HG03520 (cell line): ENCODE results near the gene TM4SF1.
"Not testable (repeated sequence)": the region's sequence is repeated elsewhere in the genome, so short reads cannot be mapped to it uniquely, and the experiment has no call there.

Experiments used
- ATAC-seq: cut with Tn5 transposase; IDR thresholded peaks from one replicate; pipeline ENCODE4 v1.9.1; 2021; ENCODE audit warnings: mild to moderate bottlenecking, moderate library complexity; ENCODE audit not compliant: unreplicated experiment

The TM4SF1 gene

DNA sequence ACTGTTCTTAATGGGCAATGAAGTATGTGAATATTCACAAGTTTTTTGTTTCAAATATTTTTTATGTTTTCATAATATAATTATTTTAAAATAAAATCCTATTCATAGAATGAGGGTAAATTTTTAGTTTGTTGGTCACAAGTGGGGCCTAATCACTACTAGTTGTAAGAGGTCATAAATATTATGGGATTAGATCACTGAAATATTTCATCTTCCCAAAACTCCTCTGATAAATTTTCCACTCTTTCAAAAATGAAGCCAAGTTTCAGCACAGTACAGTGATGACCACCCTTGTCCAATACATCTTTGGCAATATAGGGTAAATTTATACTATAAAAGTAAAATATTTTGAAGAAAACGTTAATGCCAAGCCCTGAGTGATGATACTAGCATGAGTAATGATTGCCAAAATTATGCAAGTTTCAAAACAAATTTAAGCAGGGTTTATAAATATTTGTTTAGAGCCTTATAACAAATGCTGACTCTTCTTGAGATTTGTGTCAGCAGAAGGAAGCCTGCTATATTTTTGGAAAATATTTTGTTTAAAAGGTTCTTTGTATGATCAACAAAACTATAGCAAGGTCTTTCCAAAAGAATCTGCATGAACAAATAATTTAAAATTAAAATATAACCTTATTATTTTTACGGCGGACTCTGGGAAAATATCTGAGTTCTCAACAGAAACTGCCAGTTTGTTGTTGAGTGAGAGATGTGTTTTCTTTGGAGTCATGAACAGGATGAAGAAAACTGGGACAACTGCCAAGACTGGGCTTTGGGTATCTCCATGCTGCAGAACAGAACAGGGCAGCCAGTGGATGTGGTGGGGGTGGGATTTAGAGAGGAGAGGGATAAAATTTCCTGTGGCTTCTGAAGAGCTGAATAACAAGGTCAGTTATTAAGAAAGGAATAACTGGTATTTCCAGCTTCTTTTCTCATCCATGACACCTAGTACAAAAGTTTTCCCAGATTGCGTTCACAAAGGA lies 17.9 kb upstream of the TM4SF1 start:
- no peak for ATAC-seq

DNA sequence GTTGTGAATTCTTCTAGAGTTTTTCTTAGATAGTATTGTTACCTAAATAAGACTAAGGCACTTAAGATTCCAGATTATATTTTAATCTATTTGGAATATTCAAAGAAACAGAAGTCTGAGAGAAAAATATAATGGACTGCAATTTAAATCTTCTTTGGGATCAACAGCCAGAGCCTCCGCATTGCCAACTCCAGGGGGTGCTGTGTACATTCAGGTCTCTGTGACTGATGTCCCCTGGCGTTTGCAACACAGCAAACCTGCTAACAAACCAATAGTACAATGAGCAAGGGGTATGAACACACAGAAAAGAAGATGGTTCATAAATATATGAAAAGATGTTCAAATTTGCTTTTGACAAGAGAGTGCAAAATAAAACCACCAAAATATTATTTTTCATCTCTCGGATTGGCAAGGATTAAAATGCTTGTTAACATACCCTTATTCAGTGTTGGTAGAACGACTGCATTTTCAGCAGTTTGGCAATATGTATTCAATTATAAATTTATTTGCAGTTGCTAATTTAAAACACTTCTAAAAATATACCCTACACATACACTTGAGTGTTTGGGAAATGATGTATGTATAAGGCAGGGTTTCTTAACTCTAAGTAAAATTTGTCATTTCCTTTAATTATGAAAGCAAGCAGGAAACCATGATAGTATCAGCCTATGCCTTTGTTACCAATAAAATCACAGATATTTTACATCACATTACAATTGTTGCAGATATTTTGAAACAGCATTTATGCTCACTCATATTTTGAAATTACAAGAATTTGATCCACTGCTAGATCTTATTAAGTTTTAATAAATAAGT lies 16.1 kb upstream of the TM4SF1 start:
- peak; percentile 86 for ATAC-seq

DNA sequence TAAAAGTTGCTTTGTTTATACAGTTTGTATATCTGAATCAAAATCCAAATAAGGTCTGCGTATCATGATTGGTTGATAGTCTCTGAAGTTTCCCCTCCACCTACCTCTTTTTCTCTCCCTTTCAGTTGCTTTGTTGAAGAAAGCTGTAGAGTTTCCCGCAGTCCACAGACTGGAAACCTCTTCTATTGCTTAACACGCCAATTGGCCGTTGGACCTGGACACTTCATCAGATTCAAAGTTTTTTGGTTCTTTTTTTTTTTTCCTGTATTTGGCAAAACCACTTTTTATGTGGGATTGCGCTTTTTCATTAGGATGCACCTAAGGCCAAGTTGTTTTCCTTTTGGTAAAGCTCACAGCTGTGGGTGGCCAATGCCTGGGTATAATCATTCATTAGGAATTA lies 14.5 kb upstream of the TM4SF1 start:
- no peak for ATAC-seq

DNA sequence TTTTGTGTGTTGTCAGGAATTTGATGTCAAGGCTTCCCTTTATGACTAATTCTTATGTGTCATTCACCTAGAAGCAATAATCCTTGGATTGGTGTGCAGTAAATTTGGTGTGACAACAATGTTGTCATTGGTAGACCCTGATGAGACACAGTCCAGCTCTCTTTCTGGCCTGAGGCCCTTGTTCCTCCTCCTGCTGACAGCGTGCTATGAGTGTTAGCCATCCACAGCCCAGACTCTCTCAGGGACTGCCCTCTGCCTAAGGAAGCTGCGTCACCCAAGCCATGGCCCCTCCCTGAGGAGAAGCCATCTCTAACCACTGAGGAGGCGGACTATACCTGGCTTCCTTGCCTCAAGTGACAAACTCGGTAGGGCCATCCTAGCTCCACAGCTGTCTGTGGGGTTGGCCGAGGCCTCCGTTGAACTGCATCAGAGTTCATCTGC lies 13.3 kb upstream of the TM4SF1 start:
- ATAC-seq, result no peak

DNA sequence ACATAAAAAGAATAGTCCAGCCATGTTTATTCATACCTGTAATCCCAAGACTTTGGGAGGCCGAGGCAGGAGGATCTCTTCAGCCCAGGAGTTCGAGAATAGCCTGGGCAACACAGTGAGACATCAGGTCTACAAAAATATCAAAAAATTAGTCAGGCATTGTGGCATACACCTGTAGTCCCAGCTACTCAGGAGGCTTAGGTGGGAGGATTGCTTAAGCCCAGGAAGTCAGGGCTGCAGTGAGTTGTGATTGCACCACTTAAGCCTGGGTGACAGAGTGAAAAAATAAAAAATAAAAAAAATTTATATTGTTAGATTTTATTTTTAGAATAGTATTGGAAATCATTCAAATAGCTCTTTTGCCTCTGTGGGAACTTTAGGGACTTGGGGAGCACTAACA lies 12.8 kb upstream of the TM4SF1 start:
- ATAC-seq, result no peak

DNA sequence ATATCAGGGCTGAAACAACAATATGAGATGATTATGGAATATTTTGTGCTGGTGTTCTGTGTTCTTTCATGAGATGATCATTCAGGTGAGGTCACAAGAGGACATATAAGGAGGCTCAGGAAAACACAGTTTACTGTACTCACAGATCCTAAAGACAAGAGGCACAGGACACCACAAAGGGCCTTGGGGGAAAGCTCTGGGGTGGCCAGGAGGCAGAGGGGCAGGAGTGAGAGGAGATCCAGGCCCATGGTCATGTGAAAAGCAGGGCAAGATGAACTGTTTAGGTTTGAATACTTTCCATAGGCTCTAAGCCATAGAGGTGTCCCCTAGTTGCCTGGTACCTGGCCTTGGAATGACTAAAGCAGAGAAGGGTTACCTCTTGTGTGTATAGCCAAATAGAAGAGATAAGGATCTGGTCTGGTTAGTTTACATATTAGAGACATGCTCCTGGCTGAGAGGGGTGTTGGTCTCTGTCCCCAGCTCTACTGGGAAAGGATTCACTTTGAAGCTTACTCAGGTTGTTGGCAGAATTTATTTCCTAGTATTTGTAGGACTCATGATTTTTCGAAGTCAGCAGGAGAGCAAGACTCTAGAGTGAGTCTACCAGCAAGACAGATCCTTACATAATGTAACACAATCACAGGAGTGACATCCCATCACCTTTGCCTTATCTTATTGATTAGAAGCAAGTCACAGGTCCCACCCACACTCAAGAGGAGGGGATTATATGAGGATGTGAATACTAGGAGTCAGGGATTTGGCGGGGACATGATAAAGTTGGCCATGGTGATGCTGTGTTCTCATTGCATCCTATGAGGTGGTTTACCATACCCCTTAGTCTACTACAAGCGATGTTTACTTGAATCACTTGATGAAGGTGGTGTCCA lies 11.3 kb upstream of the TM4SF1 start:
- ATAC-seq, result no peak

DNA sequence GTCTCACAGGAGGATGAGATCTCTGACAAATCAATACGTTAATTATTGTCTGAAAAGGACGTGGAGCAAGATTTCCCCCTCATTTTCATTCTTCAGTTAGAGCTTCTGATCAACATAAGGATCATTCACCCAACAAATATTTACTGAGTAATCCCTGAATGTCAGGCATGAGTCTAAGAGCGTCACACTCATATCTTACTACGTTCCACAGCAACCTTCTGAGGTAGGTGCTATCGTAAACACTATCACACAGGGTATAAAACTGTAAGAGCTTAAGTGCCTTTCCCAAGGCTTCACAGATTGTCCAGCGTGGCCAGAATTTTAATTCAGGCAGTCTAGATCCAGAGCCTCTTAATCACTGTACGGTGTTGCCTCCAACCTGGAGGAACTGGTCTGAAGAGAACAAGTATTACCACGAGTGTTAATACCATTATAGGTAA lies 10.6 kb upstream of the TM4SF1 start:
- no peak for ATAC-seq

DNA sequence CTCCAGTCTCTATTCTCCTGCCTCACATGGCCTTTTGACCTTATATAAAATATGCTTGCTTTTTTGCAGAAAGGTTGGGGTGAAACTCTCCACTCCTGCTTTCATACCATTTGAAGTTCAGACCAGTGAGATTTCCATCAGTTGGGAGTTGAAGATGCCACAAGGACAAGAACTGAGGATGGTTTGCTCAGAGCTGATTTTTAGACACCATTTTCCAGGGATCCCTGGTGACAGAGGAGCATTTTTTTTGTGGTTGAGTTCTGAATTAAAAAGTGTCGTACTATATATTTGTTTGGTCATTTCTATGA lies 8.8 kb upstream of the TM4SF1 start:
- no peak for ATAC-seq

DNA sequence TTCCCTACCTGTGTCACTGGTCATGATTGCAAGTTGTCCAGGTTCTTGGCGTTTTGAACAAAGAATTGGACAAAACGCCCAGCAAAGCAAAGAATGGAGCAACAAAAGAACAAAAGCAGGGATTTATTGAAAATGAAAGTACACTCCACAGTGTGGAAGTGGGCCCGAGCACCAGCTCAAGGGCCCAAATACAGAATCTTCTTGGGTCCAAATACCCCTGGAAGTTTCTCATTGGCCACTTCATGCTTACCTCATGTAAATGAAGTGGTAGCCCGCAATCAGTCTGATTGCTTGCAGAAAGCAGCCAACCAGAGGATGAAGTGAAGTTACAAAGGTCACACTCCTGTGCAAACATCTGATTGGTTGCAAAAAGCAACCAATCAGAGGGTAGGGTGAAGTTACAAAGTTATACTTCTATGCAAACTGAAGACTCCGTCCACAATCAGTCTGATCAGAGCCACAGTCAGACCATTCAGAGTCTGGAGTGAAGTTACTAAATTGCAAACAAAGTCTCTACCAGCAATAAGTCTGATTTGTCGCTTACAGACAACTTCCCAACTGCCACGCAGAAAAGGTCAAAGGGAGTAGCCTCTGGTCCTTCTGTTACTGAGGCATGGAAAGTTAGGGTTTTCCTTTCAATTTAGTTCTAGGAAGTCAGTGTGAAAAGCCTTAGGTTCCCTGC lies 8.3 kb upstream of the TM4SF1 start:
- no peak for ATAC-seq

DNA sequence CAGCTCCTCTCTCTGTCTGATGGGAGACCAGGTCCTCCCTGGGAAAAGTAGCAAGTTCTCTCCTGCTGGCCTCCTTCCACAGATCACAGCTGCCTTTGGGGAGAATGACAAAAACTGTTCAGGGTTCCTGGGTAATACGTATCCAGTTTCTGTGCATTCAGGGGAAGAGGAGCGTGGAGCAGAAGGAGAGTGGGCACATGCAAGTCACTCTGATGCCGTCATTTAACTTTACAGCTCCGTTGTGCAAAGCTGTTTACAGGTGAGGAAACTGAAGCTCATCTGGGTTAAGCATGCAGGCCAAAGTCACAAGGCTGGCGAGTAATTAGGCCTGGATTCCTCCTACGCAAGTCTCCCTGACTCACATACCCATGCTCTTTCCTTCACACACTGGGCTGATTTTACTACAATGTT lies 7.5 kb upstream of the TM4SF1 start:
- ATAC-seq, result no peak

DNA sequence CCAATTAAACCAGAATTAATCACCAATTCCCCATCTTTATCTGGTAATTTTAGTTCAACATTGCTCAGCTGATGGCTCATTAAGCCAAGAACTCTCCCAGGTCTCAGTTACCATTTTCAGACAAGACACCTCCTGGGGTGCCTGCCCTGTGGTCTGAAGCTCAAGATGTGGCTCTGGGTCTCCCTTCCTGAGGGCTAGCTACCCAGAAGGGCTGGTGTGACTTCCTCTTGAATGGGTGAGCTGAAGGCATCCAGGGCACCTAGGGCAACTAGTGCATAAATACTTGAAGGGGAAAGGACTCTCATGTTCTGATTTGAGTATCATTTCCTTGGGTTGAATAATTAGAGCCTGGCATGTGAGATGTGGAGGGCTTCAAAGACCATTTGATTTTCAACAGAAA lies 6.7 kb upstream of the TM4SF1 start:
- ATAC-seq, result no peak

DNA sequence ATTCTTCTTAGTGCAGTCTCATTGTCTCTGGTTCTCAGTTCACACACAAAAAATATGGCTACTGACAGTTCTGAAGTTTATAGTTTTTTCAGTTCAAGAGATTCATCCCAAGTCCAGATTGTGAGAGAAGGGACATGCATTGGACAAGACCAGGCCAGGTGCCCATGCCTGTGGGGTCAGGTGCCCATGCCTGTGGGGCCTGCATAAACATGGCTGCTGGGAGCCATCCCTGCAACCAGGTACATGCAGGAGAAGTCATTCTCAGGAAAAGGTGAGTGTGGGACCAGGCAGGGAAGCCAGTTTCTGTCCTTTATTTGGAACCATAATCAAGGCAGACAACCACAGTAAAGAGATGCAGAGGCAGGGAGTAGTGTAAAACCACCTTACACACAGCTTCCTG lies 6.3 kb upstream of the TM4SF1 start:
- ATAC-seq, result no peak

DNA sequence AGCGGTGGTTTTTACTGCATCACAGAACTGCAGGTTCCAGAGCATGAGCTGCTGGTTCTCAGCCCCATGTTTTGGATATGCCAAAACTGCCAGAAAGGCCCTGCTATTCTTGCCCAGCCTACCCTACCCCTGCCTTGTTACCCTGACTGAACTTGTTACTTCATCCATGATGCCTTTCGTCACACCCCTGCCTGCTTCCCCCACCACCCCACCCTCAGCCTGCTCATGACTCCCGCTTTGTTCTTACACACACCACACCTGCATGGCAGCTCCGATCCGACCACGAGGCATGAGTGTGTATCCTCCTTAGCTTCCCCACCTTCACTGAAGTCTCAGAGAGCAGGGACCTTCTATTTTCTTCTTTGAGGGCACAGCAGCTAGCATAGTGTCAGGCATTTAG lies 5.1 kb upstream of the TM4SF1 start:
- no peak for ATAC-seq

DNA sequence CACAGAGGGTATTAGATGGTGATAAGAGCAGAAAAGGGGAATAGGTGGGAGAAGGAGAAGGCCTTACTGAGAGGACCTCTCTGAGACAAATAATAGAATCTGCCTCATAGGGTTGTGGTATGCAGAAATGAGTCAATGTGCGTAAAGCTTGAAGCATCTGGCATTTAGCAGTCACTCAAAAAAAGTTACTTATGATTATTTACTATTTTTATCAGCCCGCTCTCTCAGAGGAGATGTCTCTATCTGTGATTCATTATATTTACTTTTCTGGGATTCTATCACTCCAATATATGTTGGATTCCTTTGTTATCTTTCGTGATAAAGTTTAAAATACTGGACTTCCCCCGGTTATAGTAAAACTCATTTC lies 4.6 kb upstream of the TM4SF1 start:
- peak; percentile 81 for ATAC-seq

DNA sequence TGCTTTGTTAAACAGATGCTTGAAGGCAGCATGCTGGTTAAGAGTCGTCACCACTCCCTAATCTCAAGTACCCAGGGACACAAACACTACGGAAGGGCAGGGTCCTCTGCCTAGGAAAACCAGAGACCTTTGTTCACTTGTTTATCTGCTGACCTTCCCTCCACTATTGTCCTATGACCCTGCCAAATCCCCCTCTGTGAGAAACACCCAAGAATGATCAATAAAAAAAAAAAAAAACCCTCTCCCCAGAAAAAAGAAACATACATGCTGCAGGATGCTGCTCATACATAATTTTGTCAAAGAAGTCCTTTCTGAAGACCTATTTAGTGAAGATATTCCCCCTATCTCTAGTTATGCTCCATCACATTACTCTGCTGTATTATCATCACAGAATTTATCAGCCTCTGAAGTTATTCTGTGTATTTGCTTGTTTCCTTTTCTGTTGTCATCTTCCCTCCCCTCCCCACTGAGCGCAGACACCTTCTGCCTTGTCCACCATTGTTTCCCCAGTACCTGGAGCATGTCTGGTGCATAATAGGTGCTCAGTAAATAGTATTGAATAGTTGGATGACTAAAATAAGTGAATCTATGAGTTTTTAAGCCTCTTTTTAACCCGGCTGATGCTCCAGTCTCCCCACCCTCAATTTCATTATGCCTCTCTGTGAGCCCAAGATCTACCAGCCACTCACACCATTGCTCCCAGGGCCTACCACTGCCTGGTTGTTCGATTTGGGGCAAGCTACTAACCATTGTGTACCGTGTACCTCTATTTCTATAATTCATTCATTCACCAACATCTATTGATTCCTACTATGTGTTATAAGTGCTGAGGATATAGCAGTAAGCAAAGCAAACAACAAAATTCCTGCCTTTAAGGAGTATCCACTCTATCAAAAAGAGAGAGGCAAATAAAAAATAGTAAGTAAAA lies 4.0 kb upstream of the TM4SF1 start:
- peak; percentile 16 for ATAC-seq

DNA sequence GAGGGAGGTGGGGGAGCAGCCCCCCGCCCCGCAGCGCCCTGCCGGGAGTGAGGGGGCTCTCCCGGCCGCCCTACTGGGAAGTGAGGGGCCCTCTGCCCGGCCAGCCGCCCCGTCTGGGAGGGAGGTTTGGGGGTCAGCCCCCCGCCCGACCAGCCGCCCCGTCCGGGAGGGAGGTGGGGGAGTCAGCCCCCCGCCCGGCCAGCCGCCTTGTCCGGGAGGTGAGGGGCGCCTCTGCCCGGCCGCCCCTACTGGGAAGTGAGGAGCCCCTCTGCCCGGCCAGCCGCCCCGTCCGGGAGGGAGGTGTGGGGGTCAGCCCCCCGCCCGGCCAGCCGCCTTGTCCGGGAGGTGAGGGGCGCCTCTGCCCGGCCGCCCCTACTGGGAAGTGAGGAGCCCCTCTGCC lies 2.8 kb upstream of the TM4SF1 start:
- not testable (repeated sequence) for ATAC-seq

DNA sequence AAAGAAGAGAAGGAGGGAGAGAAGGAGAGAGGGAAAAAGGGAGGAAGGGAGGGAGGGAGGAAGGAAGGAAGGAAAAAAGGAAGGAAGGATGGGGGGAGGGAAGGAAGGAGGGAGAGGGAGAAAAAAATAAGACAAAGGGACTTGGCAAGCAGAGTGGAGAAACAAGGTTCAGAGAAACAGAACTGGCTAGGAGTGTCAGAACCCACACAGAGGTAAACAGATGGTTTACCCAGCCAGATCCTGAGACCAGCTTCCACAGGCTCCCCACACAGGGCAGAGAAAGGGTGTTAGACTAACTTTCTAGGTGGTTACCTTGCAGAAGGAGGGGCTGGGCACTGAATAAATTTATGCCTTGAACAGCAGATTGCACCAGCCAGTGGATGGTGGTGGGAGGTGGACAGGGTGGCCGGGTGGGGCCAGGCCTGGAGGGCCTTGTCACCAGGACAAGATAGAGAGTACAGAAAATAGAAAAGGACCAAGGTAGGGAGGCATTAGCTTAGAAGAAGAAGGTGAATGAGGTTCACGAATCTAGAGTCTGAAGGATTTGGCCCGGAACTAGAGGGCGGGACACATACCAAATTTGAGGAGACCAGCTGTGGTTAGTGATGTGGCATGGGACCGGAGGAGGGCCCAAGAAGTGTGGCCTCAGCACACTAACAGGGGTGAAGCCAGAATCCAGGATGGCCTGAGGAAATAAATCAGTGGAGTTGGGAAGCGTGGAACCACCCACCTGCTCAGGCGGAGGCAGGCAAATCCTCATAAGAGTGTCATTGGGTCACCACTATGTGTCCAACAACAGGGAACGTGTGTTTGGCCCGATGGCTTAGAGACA lies 1.2 kb upstream of the TM4SF1 start:
- ATAC-seq, result no peak

DNA sequence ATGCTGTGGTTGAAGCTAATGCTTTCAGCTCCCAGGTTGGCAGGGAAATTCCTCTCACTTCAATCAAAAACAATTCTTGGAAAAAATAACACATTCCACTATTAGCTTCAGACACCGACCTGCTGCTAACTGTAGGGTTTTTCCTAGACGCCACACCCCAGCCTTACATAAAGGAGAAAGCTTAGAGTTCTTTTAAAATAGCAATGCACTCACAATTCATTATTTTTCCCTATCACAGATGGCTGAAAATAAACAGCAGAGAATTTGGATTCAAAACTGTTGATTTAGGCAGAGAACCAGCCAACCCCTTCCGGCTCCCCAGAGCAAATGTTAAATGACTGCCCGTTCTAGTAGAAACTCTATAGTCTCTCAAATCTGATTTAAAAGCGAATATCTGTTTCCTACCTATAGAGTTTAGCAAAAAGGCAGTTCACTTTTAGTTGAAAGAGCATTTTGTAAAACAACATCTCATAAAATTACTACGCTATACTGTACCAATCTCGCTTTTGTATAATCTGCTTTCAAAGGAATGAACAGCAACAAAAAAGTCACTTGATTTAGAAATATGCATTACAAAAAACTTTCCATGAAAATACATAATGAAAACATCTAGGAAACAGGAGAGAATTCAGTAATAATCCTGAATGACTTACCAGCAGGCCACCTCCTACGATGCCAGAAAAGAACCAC lies 586 bp downstream of the TM4SF1 start:
- ATAC-seq, result no peak
